K562 (cell line): ENCODE data around the gene LY6G6C. TPM values are rescaled to one million over a fixed set of nuclear protein-coding genes. Genes with fewer than 3 reads are reported as not detected.

Experiments
- ARHGAP35 ChIP-seq: fragments of 450-650 bp; IDR thresholded peaks from 2 replicates; pipeline ENCODE4 v1.6.1; 2018; ENCODE audit not compliant: partially characterized antibody
- CBFB ChIP-seq: sonication (generic); formaldehyde crosslinking; IDR thresholded peaks from 2 replicates; pipeline ENCODE4 v1.4.0; 2020; ENCODE audit warnings: mild to moderate bottlenecking, missing genetic modification reagents
- CBX8 ChIP-seq: fragments of 200-600 bp; sonication (generic); IDR thresholded peaks from 2 replicates; pipeline ENCODE4 v1.6.1; 2012; ENCODE audit warnings: borderline replicate concordance, mixed run types, low read depth, mild to moderate bottlenecking, moderate library complexity, mixed read lengths, low read length, control low read depth, inconsistent platforms; ENCODE audit not compliant: poor library complexity, severe bottlenecking; ENCODE audit errors: extremely low read depth
- DIDO1 ChIP-seq: fragments of 450-650 bp; IDR thresholded peaks from 2 replicates; pipeline ENCODE4 v1.6.1; 2016; ENCODE audit warnings: low read depth, missing biosample characterization, missing genetic modification characterization
- ESRRB ChIP-seq: fragments of 250-450 bp; sonication (Bioruptor Pico); IDR thresholded peaks from 2 replicates; pipeline ENCODE4 v1.5.0; 2020; ENCODE audit warnings: mild to moderate bottlenecking, moderate library complexity, borderline replicate concordance
- ETV1 ChIP-seq: fragments of 450-650 bp; conservative IDR thresholded peaks from 2 replicates; pipeline ENCODE4 v1.6.1; 2016; ENCODE audit warnings: missing genetic modification characterization, control low read depth, low read depth, missing compliant biosample characterization
- FOXJ2 ChIP-seq: fragments of 200-800 bp; sonication (Bioruptor generic); IDR thresholded peaks from 2 replicates; pipeline ENCODE4 v1.6.1; 2016; ENCODE audit warnings: missing genetic modification characterization, missing compliant biosample characterization
- GATA2 ChIP-seq: sonication (generic); formaldehyde crosslinking; IDR thresholded peaks from 2 replicates; pipeline ENCODE4 v1.4.0; 2020; ENCODE audit warnings: mild to moderate bottlenecking, missing genetic modification reagents
- GTF2E2 ChIP-seq: fragments of 200-800 bp; sonication (Bioruptor generic); IDR thresholded peaks from 2 replicates; pipeline ENCODE4 v1.6.1; 2016; ENCODE audit warnings: missing genetic modification characterization, missing compliant biosample characterization
- ILK ChIP-seq: fragments of 450-650 bp; IDR thresholded peaks from 2 replicates; pipeline ENCODE4 v1.6.1; 2016; ENCODE audit warnings: missing genetic modification characterization, low read depth, mild to moderate bottlenecking, missing compliant biosample characterization, moderate library complexity, borderline replicate concordance
- JUND ChIP-seq, 2 experiments: IDR thresholded peaks; 2 replicates in 1 of 2; 3 replicates in 1 of 2; pipeline ENCODE4 v1.6.1; 2011; ENCODE audit warnings: borderline replicate concordance in 2 of 2, low read depth in 2 of 2, low read length in 2 of 2, improper control_type of control experiment in 1 of 2, missing biosample characterization in 1 of 2, missing genetic modification characterization in 1 of 2, missing genetic modification reagents in 1 of 2
- MCM3 ChIP-seq: fragments of 450-650 bp; IDR thresholded peaks from 2 replicates; pipeline ENCODE4 v1.6.1; 2016
- MXI1 ChIP-seq: IDR thresholded peaks from 2 replicates; pipeline ENCODE4 v1.6.1; 2011; ENCODE audit warnings: low read depth, mild to moderate bottlenecking, improper control_type of control experiment, low read length
- POLR2AphosphoS5 ChIP-seq: IDR thresholded peaks from 2 replicates; pipeline ENCODE4 v1.6.1; 2011; ENCODE audit warnings: mild to moderate bottlenecking, low read depth, low read length, moderate library complexity; ENCODE audit not compliant: control insufficient read depth, insufficient read depth
- PRMT5 ChIP-seq: sonication (generic); formaldehyde crosslinking; IDR thresholded peaks from 2 replicates; pipeline ENCODE4 v1.5.0; 2020; ENCODE audit warnings: missing genetic modification reagents
- PTTG1 ChIP-seq: fragments of 450-650 bp; IDR thresholded peaks from 2 replicates; pipeline ENCODE4 v1.6.1; 2016; ENCODE audit warnings: low read depth, mild to moderate bottlenecking, missing genetic modification characterization, missing compliant biosample characterization
- SAFB ChIP-seq: fragments of 200-400 bp; formaldehyde crosslinking; IDR thresholded peaks from 2 replicates; pipeline ENCODE4 v1.6.1; 2017; ENCODE audit warnings: low read depth, low read length, borderline replicate concordance
- TBL1XR1 ChIP-seq, 2 experiments: IDR thresholded peaks; 2 replicates each; pipeline ENCODE4 v1.6.1; 2012; ENCODE audit warnings: improper control_type of control experiment in 2 of 2, low read length in 2 of 2, mild to moderate bottlenecking in 1 of 2
- TFAM ChIP-seq: fragments of 250-450 bp; sonication (Bioruptor Pico); conservative IDR thresholded peaks from 2 replicates; pipeline ENCODE4 v1.5.0; 2021; ENCODE audit warnings: mild to moderate bottlenecking, moderate library complexity
- ZBTB7A ChIP-seq: IDR thresholded peaks from 2 replicates; pipeline ENCODE4 v1.6.1; 2011; ENCODE audit warnings: low read depth, mild to moderate bottlenecking, low read length, moderate library complexity, borderline replicate concordance; ENCODE audit not compliant: control insufficient read depth
- ZNF134 ChIP-seq: fragments of 250-450 bp; sonication (Bioruptor Pico); conservative IDR thresholded peaks from 2 replicates; pipeline ENCODE4 v1.4.0; 2020
- ZNF695 ChIP-seq: fragments of 450-650 bp; formaldehyde crosslinking; IDR thresholded peaks from 2 replicates; pipeline ENCODE4 v1.4.0; 2020; ENCODE audit warnings: mild to moderate bottlenecking, moderate library complexity
- ZNF77 ChIP-seq: fragments of 250-450 bp; sonication (Bioruptor Pico); IDR thresholded peaks from 2 replicates; pipeline ENCODE4 v1.5.0; 2020
- ZNF778 ChIP-seq: fragments of 450-650 bp; formaldehyde crosslinking; IDR thresholded peaks from 2 replicates; pipeline ENCODE4 v1.4.0; 2020; ENCODE audit warnings: mild to moderate bottlenecking, moderate library complexity
- polyA plus RNA-seq, 8 experiments: library from polyadenylated mRNA; depleted of rRNA in 4 of 8; stranded (reverse) in 5 of 8; unstranded in 3 of 8; fragments of >200 nt; fragmentation: Nextera tagmentation in 2 of 8; fragmentation: Illumina TruSeq in 1 of 8; extraction: Ambion mirVana in 2 of 8; extraction: Trizol in 1 of 8; gene quantifications; 2 replicates each; pipeline versions ENCODE4 v1.2.1 to v1.2.3, GENCODE V29; 2011 to 2014; ENCODE audit warnings: inconsistent platforms in 1 of 8, missing spikeins in 1 of 8
- total RNA-seq, 7 experiments: library from RNA; depleted of rRNA in 6 of 7; stranded (reverse); fragments of >200 nt in 6 of 7; fragmentation: Illumina TruSeq in 2 of 7; extraction: Trizol in 2 of 7; gene quantifications; 2 replicates each; pipeline versions ENCODE4 v1.2.1 to v1.2.3, GENCODE V29; 2011 to 2021; ENCODE audit warnings: low replicate concordance in 1 of 7
- TF ChIP-seq, protein P1 (sequence below): sonication (generic); formaldehyde crosslinking; IDR thresholded peaks from 2 replicates; pipeline ENCODE4 v1.4.0; 2020; ENCODE audit warnings: mild to moderate bottlenecking, missing genetic modification reagents
- TF ChIP-seq, protein P2 (sequence below), 2 experiments: fragments of 450-650 bp in 1 of 2; sonication (generic) in 1 of 2; formaldehyde crosslinking; conservative IDR thresholded peaks; 2 replicates each; pipeline versions ENCODE4 v1.4.0 to v1.8.1; 2020 to 2022; ENCODE audit warnings: mild to moderate bottlenecking in 1 of 2, missing genetic modification reagents in 1 of 2

The LY6G6C gene
- total and polyA plus RNA-seq, 9 of the 15 experiments (the other 6 are each of a cell fraction or from before 2014, with no cell fraction given) = 0.06 to 0.20 TPM; not detected in 7

DNA sequence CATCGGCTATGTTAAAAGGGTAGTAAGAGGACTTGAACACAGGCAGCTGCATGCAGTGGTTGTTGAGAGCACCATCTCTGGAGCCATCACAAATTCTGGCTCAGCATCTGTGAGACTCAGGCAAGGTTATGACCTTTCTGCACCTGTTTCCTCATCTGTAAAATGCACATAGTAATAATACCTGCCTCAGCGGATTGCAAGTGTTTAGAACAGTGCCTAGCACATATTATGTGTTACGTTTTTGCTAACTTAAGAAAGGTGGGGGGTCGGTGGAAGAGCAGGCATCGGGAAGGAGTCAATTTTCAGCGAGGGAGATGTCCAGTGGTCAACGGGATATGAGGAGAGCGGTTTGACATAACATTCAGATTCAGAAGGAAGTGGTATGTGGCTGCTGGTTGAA, 43.6 kb downstream of the LY6G6C start (continued):
- no peak for TF ChIP-seq ZBTB7A
- TF ChIP-seq FOXJ2 = no peak
- TF ChIP-seq PRMT5 (CRISPR knock-in tag) = no peak
- no peak for TF ChIP-seq MXI1
- no peak for TF ChIP-seq TFAM (CRISPR knock-in tag)
- TF ChIP-seq DIDO1 = no peak
- no peak for TF ChIP-seq CBX8
- TF ChIP-seq ZNF778 (CRISPR knock-in tag) = no peak
- TF ChIP-seq SAFB = no peak
- no peak for TF ChIP-seq POLR2AphosphoS5
- no peak for TF ChIP-seq ILK (tag)
- TF ChIP-seq TBL1XR1 (IDR thresholded peaks at IDR 0.05; ENCODE audit: low read length in 2 of 2) = no peak
- no peak for TF ChIP-seq GTF2E2
- no peak for TF ChIP-seq MCM3
- no peak for TF ChIP-seq ZNF77
- no peak for TF ChIP-seq ZNF134 (CRISPR knock-in tag)
- TF ChIP-seq PTTG1 (tag) = no peak
- TF ChIP-seq, protein P1, sequence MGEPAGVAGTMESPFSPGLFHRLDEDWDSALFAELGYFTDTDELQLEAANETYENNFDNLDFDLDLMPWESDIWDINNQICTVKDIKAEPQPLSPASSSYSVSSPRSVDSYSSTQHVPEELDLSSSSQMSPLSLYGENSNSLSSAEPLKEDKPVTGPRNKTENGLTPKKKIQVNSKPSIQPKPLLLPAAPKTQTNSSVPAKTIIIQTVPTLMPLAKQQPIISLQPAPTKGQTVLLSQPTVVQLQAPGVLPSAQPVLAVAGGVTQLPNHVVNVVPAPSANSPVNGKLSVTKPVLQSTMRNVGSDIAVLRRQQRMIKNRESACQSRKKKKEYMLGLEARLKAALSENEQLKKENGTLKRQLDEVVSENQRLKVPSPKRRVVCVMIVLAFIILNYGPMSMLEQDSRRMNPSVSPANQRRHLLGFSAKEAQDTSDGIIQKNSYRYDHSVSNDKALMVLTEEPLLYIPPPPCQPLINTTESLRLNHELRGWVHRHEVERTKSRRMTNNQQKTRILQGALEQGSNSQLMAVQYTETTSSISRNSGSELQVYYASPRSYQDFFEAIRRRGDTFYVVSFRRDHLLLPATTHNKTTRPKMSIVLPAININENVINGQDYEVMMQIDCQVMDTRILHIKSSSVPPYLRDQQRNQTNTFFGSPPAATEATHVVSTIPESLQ (CRISPR knock-in tag) = no peak
- TF ChIP-seq ZNF695 (CRISPR knock-in tag) = 0 out of 2 replicates have a peak, but pooled peaks have one; percentile 68
- TF ChIP-seq, protein P2, sequence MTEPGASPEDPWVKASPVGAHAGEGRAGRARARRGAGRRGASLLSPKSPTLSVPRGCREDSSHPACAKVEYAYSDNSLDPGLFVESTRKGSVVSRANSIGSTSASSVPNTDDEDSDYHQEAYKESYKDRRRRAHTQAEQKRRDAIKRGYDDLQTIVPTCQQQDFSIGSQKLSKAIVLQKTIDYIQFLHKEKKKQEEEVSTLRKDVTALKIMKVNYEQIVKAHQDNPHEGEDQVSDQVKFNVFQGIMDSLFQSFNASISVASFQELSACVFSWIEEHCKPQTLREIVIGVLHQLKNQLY (CRISPR knock-in tag; conservative IDR thresholded peaks at IDR 0.05) = 0 out of 4 replicates have a peak, but pooled peaks of 1 of the 2 experiments have one; percentile 38
- TF ChIP-seq ESRRB (CRISPR knock-in tag) = no peak
- no peak for TF ChIP-seq GATA2
- no peak for TF ChIP-seq ETV1 (tag)
- TF ChIP-seq JUND (IDR thresholded peaks at IDR 0.05; ENCODE audit: borderline replicate concordance, low read depth, low read length) = no peak
- TF ChIP-seq JUND (tag; IDR thresholded peaks at IDR 0.05; ENCODE audit: borderline replicate concordance, low read depth, low read length) = no peak
- no peak for TF ChIP-seq ARHGAP35
- TF ChIP-seq CBFB (CRISPR knock-in tag) = no peak
